ENCODE measurements around the gene HELT.
"Not testable (repeated sequence)": the region's sequence is repeated elsewhere in the genome, so short reads cannot be mapped to it uniquely, and the experiment has no call there.

Gene HELT

DNA sequence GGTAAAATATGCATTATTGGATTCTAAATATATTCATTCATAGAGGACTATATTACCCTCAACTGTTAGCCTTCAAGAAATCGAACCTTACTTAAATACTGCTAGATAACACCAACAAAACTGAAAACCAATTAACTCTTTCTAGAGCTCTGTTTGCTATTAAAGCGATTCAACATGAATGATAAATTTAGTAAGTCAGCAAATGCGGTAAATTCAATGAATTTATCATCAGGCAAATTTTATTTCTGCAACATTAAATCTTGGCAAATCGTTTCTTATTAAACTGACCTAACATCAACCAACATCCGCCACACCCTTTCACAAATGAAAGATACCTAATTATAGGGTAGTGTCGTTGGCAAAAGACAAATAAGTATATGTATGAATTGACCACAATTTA lies 26.4 kb upstream of the HELT start:
- no peak for DNase-seq (ENCODE audit: extremely low read depth, low read depth)
- no peak overlapping the region for H3K4me3 ChIP-seq (replicated peaks; ENCODE audit: low read depth, low read length)
- TF ChIP-seq, protein P1, sequence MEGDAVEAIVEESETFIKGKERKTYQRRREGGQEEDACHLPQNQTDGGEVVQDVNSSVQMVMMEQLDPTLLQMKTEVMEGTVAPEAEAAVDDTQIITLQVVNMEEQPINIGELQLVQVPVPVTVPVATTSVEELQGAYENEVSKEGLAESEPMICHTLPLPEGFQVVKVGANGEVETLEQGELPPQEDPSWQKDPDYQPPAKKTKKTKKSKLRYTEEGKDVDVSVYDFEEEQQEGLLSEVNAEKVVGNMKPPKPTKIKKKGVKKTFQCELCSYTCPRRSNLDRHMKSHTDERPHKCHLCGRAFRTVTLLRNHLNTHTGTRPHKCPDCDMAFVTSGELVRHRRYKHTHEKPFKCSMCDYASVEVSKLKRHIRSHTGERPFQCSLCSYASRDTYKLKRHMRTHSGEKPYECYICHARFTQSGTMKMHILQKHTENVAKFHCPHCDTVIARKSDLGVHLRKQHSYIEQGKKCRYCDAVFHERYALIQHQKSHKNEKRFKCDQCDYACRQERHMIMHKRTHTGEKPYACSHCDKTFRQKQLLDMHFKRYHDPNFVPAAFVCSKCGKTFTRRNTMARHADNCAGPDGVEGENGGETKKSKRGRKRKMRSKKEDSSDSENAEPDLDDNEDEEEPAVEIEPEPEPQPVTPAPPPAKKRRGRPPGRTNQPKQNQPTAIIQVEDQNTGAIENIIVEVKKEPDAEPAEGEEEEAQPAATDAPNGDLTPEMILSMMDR (IDR thresholded peaks at IDR 0.05; ENCODE audit: low read depth, low read length, missing control alignments), result no peak

DNA sequence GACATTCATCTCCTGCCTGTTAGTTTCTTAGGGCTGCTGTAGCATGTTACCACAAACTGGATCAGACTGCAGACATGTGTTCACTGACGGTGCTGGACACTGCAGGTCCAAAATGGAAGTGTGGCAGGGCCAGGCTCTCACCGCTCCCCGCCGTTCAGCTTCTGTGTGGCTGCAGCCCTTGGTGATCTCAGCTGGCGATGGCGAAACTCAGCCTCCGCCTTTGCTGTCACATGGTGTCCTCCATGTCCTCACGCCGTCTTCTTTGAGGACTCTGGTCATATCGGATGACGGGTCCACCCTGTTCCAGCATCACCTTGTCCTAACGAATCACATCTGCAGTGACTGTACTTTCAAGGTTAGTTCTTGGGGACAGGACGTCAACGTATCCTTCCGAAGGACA lies 25.9 kb upstream of the HELT start:
- DNase-seq (ENCODE audit: extremely low read depth, low read depth), result no peak
- TF ChIP-seq, protein P1 (IDR thresholded peaks at IDR 0.05; ENCODE audit: low read depth, low read length, missing control alignments), result no peak
- no peak overlapping the region for H3K4me3 ChIP-seq (replicated peaks; ENCODE audit: low read depth, low read length)

DNA sequence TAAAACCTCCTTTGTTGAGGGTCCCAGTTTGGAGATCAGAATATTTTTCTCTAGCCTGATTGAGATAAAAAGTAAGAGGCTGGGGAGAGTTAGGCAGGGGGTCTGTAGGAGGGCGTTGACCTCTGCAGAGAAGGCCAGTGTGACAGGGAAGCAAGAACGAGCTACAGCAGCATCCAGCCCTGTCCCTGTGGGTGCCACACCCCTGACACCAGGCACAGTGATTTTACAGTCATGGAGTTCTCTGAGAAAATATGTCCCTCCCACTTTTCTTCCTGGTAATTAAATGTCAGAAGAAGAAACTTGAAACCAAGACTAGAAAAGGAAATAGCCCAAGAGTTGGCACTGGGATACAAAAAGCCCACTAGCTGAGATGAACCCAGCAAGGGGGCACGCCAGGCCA lies 25.0 kb upstream of the HELT start:
- TF ChIP-seq, protein P1 (IDR thresholded peaks at IDR 0.05; ENCODE audit: low read depth, low read length, missing control alignments), result no peak
- no peak for DNase-seq (ENCODE audit: extremely low read depth, low read depth)
- H3K4me3 ChIP-seq (replicated peaks; ENCODE audit: low read depth, low read length), result no peak overlapping the region

DNA sequence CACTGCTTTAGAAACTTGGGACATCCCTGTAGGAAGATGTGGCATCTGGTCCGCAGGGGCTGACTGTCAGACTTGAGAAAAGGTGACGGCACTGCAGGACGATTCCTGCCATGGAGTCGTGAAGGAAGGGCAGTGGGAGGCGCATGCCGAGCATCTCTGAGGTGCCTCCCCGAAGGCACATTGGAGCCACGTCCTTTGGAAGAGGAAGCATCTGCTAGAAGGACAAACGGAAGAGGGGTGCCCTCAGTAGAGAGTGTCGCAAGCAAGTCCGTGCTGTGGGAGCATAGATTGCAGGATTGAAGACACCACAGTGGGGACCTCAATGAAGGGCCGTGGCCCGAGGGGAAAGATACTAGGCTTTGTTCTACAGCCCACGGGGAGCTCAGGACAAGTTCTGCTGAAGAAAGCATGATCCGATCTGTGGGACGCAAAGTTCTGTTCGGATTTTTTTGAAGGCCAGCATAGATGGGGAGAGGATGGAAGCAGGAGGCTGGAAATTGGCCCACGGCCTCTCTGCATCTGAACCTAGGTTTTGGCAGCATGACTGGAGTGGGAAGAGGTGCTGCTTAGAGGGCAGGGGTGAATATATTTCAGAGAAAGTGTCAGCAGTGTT lies 24.2 kb upstream of the HELT start:
- TF ChIP-seq, protein P1 (IDR thresholded peaks at IDR 0.05; ENCODE audit: low read depth, low read length, missing control alignments), result no peak
- no peak for DNase-seq (ENCODE audit: extremely low read depth, low read depth)
- H3K4me3 ChIP-seq (replicated peaks; ENCODE audit: low read depth, low read length), result no peak overlapping the region

DNA sequence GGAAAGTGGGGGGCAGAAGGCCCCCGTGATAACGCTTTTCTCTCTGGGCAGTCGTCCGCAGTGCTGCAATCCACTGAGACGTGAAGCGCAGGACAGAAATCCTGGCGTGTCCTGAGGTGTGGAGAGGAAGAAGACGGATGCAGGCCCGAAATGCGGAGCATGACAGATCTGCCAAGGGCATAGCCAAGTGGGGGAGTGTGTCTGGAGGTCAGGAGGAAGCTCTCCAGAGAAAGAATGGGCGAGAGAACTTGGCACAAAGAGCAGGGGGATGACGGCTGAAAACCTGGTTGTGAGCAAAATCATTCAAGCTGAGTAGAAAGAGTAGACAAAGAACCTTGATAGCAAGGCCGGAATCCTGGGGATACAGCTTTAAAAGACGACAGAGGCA lies 23.7 kb upstream of the HELT start:
- TF ChIP-seq, protein P1 (IDR thresholded peaks at IDR 0.05; ENCODE audit: low read depth, low read length, missing control alignments), result no peak
- H3K4me3 ChIP-seq (replicated peaks; ENCODE audit: low read depth, low read length), result no peak overlapping the region
- DNase-seq (ENCODE audit: extremely low read depth, low read depth), result no peak

DNA sequence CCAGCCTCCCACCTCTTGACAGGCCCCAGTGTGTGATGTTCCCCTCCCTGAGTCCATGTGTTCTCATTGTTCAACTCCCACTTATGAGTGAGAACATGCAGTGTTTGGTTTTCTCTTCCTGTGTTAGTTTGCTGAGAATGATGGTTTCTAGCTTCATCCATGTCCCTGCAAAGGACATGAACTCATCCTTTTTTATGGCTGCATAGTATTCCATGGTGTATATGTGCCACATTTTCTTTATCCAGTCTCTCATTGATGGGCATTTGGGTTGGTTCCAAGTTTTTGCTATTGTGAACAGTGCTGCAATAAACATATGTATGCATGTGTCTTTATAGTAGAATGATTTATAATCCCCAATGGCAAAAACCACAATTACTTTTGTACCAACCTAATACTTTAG lies 20.6 kb upstream of the HELT start:
- not testable (repeated sequence) for H3K4me3 ChIP-seq (replicated peaks; ENCODE audit: low read depth, low read length)

DNA sequence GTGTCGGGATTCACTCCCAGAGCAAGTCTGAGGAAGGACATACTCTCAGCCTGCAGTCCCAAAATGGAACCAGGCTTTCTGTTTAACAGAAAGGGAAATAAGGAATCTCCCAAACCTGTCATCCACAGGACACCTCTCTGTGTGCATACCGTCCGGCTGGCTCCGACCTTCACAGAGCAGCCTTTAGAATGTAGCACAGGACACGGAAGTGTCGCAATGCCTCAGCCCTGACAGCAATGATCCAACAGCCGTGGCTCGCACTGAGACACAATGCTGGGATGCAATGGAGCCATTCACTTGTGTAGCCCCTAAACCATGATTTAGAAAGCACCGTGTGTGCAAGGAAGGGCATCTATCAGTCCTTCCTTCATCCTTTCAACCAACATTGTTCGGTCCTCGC lies 15.5 kb upstream of the HELT start:
- TF ChIP-seq, protein P1 (IDR thresholded peaks at IDR 0.05; ENCODE audit: low read depth, low read length, missing control alignments), result no peak
- no peak for DNase-seq (ENCODE audit: extremely low read depth, low read depth)
- H3K4me3 ChIP-seq (replicated peaks; ENCODE audit: low read depth, low read length), result no peak overlapping the region

More for the DNA sequence above, 20.6 kb upstream of the HELT start:
- not testable (repeated sequence) for DNase-seq (ENCODE audit: extremely low read depth, low read depth)

Data from HFF-Myc (cell line).